A673 (cell line): ENCODE data around the gene SCRN1. TPM values are rescaled to one million over a fixed set of nuclear protein-coding genes. Genes with fewer than 3 reads are reported as not detected.

Source experiments
- BruUV-seq: library from RNA; stranded (reverse); fragments of 400-500 nt; replicated peaks from 2 replicates; lab custom pipeline; 2021; lab: Mats Ljungman, UMichigan
- CTCF ChIA-PET: fragments of 300-600 bp; sonication (Branson Sonifier 250); formaldehyde crosslinking; loops from one replicate; lab custom pipeline; 2022; ENCODE audit warnings: antibody characterized with exemption; lab: Charles Lee
- POLR2A ChIA-PET: fragments of 300-600 bp; sonication (Branson Sonifier 250); formaldehyde crosslinking; loops from one replicate; lab custom pipeline; 2022; ENCODE audit warnings: antibody characterized with exemption; ENCODE audit not compliant: low non-redundant PET; lab: Charles Lee
- DNase-seq: peaks from one replicate; pipeline ENCODE4 v3.0.0-alpha.2; 2015; ENCODE audit warnings: low spot score
- H3K27ac ChIP-seq: fragments of 200-600 bp; sonication (generic); 2 replicates; pipeline ENCODE4 v1.5.1; 2016; ENCODE audit warnings: mixed run types, low read depth, mild to moderate bottlenecking, mixed read lengths, antibody characterized with exemption, low read length; ENCODE audit not compliant: poor library complexity, severe bottlenecking
- H3K27me3 ChIP-seq: fragments of 200-600 bp; sonication (generic); replicated peaks from 2 replicates; pipeline ENCODE4 v1.6.1; 2017; ENCODE audit warnings: mixed run types, low read depth, mild to moderate bottlenecking, mixed read lengths, antibody characterized with exemption, low read length; ENCODE audit not compliant: insufficient read depth, poor library complexity
- H3K36me3 ChIP-seq: fragments of 200-600 bp; sonication (generic); 2 replicates; pipeline ENCODE4 v1.6.1; 2016; ENCODE audit warnings: mixed run types, mild to moderate bottlenecking, mixed read lengths, antibody characterized with exemption, low read length; ENCODE audit not compliant: insufficient read depth, poor library complexity, severe bottlenecking
- H3K4me1 ChIP-seq: fragments of 200-600 bp; sonication (generic); 2 replicates; pipeline ENCODE4 v1.6.1; 2017; ENCODE audit warnings: mixed run types, mild to moderate bottlenecking, mixed read lengths, antibody characterized with exemption, low read length; ENCODE audit not compliant: insufficient read depth, poor library complexity, severe bottlenecking
- H3K4me3 ChIP-seq: fragments of 200-600 bp; sonication (generic); 2 replicates; pipeline ENCODE4 v1.5.1; 2016; ENCODE audit warnings: low read depth, mixed run types, mild to moderate bottlenecking, mixed read lengths, low read length; ENCODE audit not compliant: poor library complexity, severe bottlenecking
- H3K9me3 ChIP-seq: fragments of 200-600 bp; sonication (generic); 2 replicates; pipeline ENCODE4 v1.6.1; 2016; ENCODE audit warnings: mixed run types, low read depth, mild to moderate bottlenecking, mixed read lengths, antibody characterized with exemption, low read length; ENCODE audit not compliant: poor library complexity, severe bottlenecking
- CTCF ChIP-seq: fragments of 300-800, 200-600 bp; sonication (generic); conservative IDR thresholded peaks from 2 replicates; pipeline ENCODE4 v1.5.1; 2017; ENCODE audit warnings: low read depth, mild to moderate bottlenecking, antibody characterized with exemption, low read length, moderate library complexity, mixed read lengths
- EZH2 ChIP-seq: fragments of 200-600 bp; sonication (generic); IDR thresholded peaks from 2 replicates; pipeline ENCODE4 v1.6.1; 2017; ENCODE audit warnings: borderline replicate concordance, low read depth, mild to moderate bottlenecking, mixed read lengths, antibody characterized with exemption, low read length; ENCODE audit not compliant: poor library complexity, severe bottlenecking
- intact Hi-C: fragments of 100-400 bp; cut with micrococcal nuclease; formaldehyde crosslinking; loops from one replicate; pipeline ENCODE4 v1.10.0; 2022; ENCODE audit not compliant: unreplicated experiment
- total RNA-seq: library from RNA; stranded (reverse); gene quantifications from 2 replicates; pipeline ENCODE4 v1.2.3, GENCODE V29; 2021

The SCRN1 gene
- total RNA-seq, 1 experiment from 2014 or later, result 83.9 TPM

- BruUV-seq, result no TSS peak
- ChIA-PET CTCF (no interaction called here), POLR2A (no interaction called here)
- H3K27ac ChIP-seq, result no peak overlapping the region
- intact Hi-C loops, result no loop called here
- DNase-seq, result no peak
- H3K4me1 ChIP-seq, result peaks cover 5% of the 10 kb centered on the region
- H3K9me3 ChIP-seq, result no peaks in the 10 kb centered on the region
- H3K36me3 ChIP-seq, result peaks cover 11% of the 10 kb centered on the region
- H3K27me3 ChIP-seq, result no peaks in the 10 kb centered on the region
- no peak overlapping the region for H3K4me3 ChIP-seq
- TF ChIP-seq EZH2, result no peak
- TF ChIP-seq CTCF, result no peak
Observed at GRCh38 chr7:29915481-29916215, 74.0 kb downstream of the SCRN1 start.

- intact Hi-C loops, result no loop called here
- Histone ChIP-seq H3K4me1 (peaks cover 5% of the 10 kb centered on the region), H3K36me3 (no peaks in the 10 kb centered on the region), H3K4me3 (no peak overlapping the region), H3K9me3 (no peaks in the 10 kb centered on the region), H3K27ac (no peak overlapping the region), H3K27me3 (no peaks in the 10 kb centered on the region)
- ChIA-PET POLR2A (no interaction called here), CTCF (no interaction called here)
- no peak for TF ChIP-seq EZH2
- TF ChIP-seq CTCF, result no peak
- no TSS peak for BruUV-seq
- no peak for DNase-seq
Observed at GRCh38 chr7:29914180-29914579, 75.4 kb downstream of the SCRN1 start.

- BruUV-seq, result no TSS peak
- no peak for DNase-seq
- ChIA-PET POLR2A (no interaction called here), CTCF (no interaction called here)
- no peaks in the 10 kb centered on the region for H3K4me1 ChIP-seq
- intact Hi-C loops, result no loop called here
- TF ChIP-seq EZH2 (no peak), CTCF (no peak)
- H3K9me3 ChIP-seq, result peaks cover 22% of the 10 kb centered on the region
- H3K36me3 ChIP-seq, result no peaks in the 10 kb centered on the region
- H3K27me3 ChIP-seq, result no peaks in the 10 kb centered on the region
- H3K4me3 ChIP-seq, result no peak overlapping the region
- H3K27ac ChIP-seq, result no peak overlapping the region
Observed at GRCh38 chr7:29906200-29907022, 83.2 kb downstream of the SCRN1 start.
